ENCODE data around the gene LDLRAD4.

LDLRAD4 gene

DNA sequence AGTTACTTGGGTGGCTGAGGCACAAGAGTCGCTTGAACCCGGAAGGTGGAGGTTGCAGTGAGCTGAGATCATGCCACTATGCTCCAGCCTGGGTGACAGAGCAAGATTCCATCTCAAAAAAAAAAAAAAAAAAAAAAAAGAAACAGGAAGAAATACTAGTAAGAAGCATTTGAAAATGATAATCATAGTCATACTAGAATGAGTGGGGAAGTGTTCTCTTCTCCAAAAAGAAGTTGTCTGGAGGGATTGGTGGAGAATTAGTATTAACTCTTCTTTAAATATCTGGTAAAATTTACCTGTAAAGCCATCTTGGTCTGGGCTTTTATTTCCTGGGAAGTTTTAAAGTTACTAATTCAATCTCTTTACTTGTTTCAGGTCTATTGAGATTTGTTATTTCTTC is 376.0 kb downstream of the LDLRAD4 start:
- Histone ChIP-seq H3K4me1 (ENCODE audit: control insufficient read depth in 2 of 2, insufficient read depth in 1 of 2, low read depth in 1 of 2, low read length in 2 of 2) (no peaks in the 10 kb centered on the region), H2BK15ac (ENCODE audit: low read length) (no peak overlapping the region), H3K27ac (replicated peaks; ENCODE audit: low read length) (no peak overlapping the region), H3K14ac (ENCODE audit: low read length) (no peak overlapping the region), H4K8ac (ENCODE audit: low read depth, low read length) (no peak overlapping the region), H3K4me2 (ENCODE audit: insufficient read depth, low read length, poor library complexity, severe bottlenecking) (no peak overlapping the region), H3K23ac (ENCODE audit: low read depth, low read length, poor library complexity) (no peak overlapping the region), H2BK120ac (ENCODE audit: low read depth, low read length) (no peak overlapping the region), H3K9me3 (replicated peaks in 1 of 2; ENCODE audit: control insufficient read depth in 2 of 2, insufficient read depth in 1 of 2, low read depth in 1 of 2, low read length in 2 of 2) (peaks cover 0 to 5% of the 10 kb centered on the region in 2 donors), H3K4me3 (ENCODE audit: low read length in 2 of 2) (no peak overlapping the region), H3K27me3 (ENCODE audit: control insufficient read depth in 3 of 3, insufficient read depth in 3 of 3, low read depth in 1 of 3, low read length in 3 of 3) (no peaks in the 10 kb centered on the region), H3K79me1 (ENCODE audit: low read depth, low read length) (no peaks in the 10 kb centered on the region), H2BK5ac (ENCODE audit: low read length) (no peak overlapping the region), H3K18ac (ENCODE audit: low read length) (no peak overlapping the region), H3K36me3 (replicated peaks in 1 of 2; ENCODE audit: control insufficient read depth in 2 of 2, insufficient read depth in 2 of 2, low read length in 2 of 2) (no peaks in the 10 kb centered on the region), H2AFZ (ENCODE audit: low read length) (no peak overlapping the region), H3K9ac (ENCODE audit: low read depth, low read length, poor library complexity) (no peak overlapping the region), H2AK5ac (ENCODE audit: low read depth, low read length) (no peak overlapping the region), H3K4ac (ENCODE audit: low read length) (no peak overlapping the region), H2BK12ac (ENCODE audit: low read length) (no peak overlapping the region), H4K91ac (ENCODE audit: low read depth, low read length, poor library complexity) (no peak overlapping the region)
- no CpG with 5 or more reads among the region's 2 CpGs for WGBS, 2 donors (ENCODE audit: extremely low coverage in 2 of 2, insufficient read length in 2 of 2, insufficient replicate concordance in 1 of 2)
- no peak for DNase-seq (ENCODE audit: low spot score)

DNA sequence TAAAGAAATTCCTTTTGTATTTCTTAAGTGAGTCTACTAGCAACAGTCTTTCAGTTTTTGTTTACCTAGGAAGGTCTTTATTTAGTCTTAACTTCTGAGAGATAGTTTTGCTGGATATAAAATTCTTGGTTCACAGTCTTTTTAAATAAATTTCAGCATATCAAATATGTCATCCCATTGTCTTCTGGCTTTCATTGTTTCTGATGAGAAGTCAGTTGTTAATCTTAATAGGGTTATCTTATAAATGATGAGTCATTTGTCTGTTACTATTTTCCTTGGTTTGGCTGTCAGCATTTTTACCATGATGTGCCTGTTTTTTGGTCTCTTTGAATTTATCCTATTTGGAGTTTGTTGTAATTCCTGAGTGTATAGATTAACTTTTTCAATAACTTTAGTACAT is 378.5 kb downstream of the LDLRAD4 start:
- Histone ChIP-seq H3K14ac (ENCODE audit: low read length) (no peak overlapping the region), H2AFZ (ENCODE audit: low read length) (no peak overlapping the region), H3K18ac (ENCODE audit: low read length) (no peak overlapping the region), H3K4ac (ENCODE audit: low read length) (no peak overlapping the region), H2AK5ac (ENCODE audit: low read depth, low read length) (no peak overlapping the region), H3K9ac (ENCODE audit: low read depth, low read length, poor library complexity) (no peak overlapping the region), H3K4me3 (ENCODE audit: low read length in 2 of 2) (no peak overlapping the region), H2BK5ac (ENCODE audit: low read length) (no peak overlapping the region), H3K36me3 (replicated peaks in 1 of 2; ENCODE audit: control insufficient read depth in 2 of 2, insufficient read depth in 2 of 2, low read length in 2 of 2) (no peaks in the 10 kb centered on the region), H3K27ac (replicated peaks; ENCODE audit: low read length) (no peak overlapping the region), H4K91ac (ENCODE audit: low read depth, low read length, poor library complexity) (no peak overlapping the region), H3K4me2 (ENCODE audit: insufficient read depth, low read length, poor library complexity, severe bottlenecking) (no peak overlapping the region), H3K4me1 (ENCODE audit: control insufficient read depth in 2 of 2, insufficient read depth in 1 of 2, low read depth in 1 of 2, low read length in 2 of 2) (no peaks in the 10 kb centered on the region), H3K9me3 (replicated peaks in 1 of 2; ENCODE audit: control insufficient read depth in 2 of 2, insufficient read depth in 1 of 2, low read depth in 1 of 2, low read length in 2 of 2) (peaks cover 0 to 3% of the 10 kb centered on the region in 2 donors), H2BK15ac (ENCODE audit: low read length) (no peak overlapping the region), H3K27me3 (ENCODE audit: control insufficient read depth in 3 of 3, insufficient read depth in 3 of 3, low read depth in 1 of 3, low read length in 3 of 3) (no peaks in the 10 kb centered on the region), H3K79me1 (ENCODE audit: low read depth, low read length) (no peaks in the 10 kb centered on the region), H3K23ac (ENCODE audit: low read depth, low read length, poor library complexity) (no peak overlapping the region), H2BK12ac (ENCODE audit: low read length) (no peak overlapping the region), H2BK120ac (ENCODE audit: low read depth, low read length) (no peak overlapping the region), H4K8ac (ENCODE audit: low read depth, low read length) (no peak overlapping the region)
- DNase-seq (ENCODE audit: low spot score): no peak

DNA sequence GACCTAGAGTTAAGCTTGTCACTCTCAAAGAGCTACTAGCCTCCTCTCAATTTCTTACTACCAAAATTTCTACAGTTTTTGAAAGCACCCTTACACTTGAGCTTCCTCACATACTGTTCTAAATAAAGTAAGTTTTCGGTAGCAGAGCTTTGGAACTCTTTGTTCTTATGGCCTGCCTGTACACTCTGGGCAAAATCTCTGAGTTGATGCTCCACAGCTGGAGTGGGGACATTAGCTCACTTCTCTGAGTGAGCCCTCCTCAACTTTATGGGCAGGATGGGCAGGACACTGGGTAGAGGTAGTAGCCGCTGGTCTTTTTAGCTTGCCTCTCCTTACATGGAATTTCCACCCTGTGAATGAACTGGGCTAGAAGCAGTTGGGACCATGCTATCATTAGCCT is 380.0 kb downstream of the LDLRAD4 start:
- peaks cover 0 to 1% of the 10 kb centered on the region in 2 donors for H3K4me1 ChIP-seq (ENCODE audit: control insufficient read depth in 2 of 2, insufficient read depth in 1 of 2, low read depth in 1 of 2, low read length in 2 of 2)
- no peak for DNase-seq (ENCODE audit: low spot score)
- no peaks in the 10 kb centered on the region for H3K27me3 ChIP-seq (ENCODE audit: control insufficient read depth in 3 of 3, insufficient read depth in 3 of 3, low read depth in 1 of 3, low read length in 3 of 3)
- H3K9me3 ChIP-seq (replicated peaks in 1 of 2; ENCODE audit: control insufficient read depth in 2 of 2, insufficient read depth in 1 of 2, low read depth in 1 of 2, low read length in 2 of 2): peaks cover 0 to 3% of the 10 kb centered on the region in 2 donors
- H3K4me2 ChIP-seq (ENCODE audit: insufficient read depth, low read length, poor library complexity, severe bottlenecking): no peak overlapping the region
- no peak overlapping the region for H3K9ac ChIP-seq (ENCODE audit: low read depth, low read length, poor library complexity)
- H2AFZ ChIP-seq (ENCODE audit: low read length): no peak overlapping the region
- H3K36me3 ChIP-seq (replicated peaks in 1 of 2; ENCODE audit: control insufficient read depth in 2 of 2, insufficient read depth in 2 of 2, low read length in 2 of 2): no peaks in the 10 kb centered on the region
- no peak overlapping the region for H3K14ac ChIP-seq (ENCODE audit: low read length)
- no peak overlapping the region for H2BK12ac ChIP-seq (ENCODE audit: low read length)
- no peak overlapping the region for H3K23ac ChIP-seq (ENCODE audit: low read depth, low read length, poor library complexity)
- no peak overlapping the region for H2BK5ac ChIP-seq (ENCODE audit: low read length)
- no peaks in the 10 kb centered on the region for H3K79me1 ChIP-seq (ENCODE audit: low read depth, low read length)
- H2BK15ac ChIP-seq (ENCODE audit: low read length): no peak overlapping the region
- no CpG with 5 or more reads among the region's 2 CpGs for WGBS, 2 donors (ENCODE audit: extremely low coverage in 2 of 2, insufficient read length in 2 of 2, insufficient replicate concordance in 1 of 2)
- H2BK120ac ChIP-seq (ENCODE audit: low read depth, low read length): no peak overlapping the region
- H4K91ac ChIP-seq (ENCODE audit: low read depth, low read length, poor library complexity): no peak overlapping the region
- no peak overlapping the region for H3K4ac ChIP-seq (ENCODE audit: low read length)
- H2AK5ac ChIP-seq (ENCODE audit: low read depth, low read length): no peak overlapping the region
- H4K8ac ChIP-seq (ENCODE audit: low read depth, low read length): no peak overlapping the region
- H3K4me3 ChIP-seq (ENCODE audit: low read length in 2 of 2): no peak overlapping the region
- no peak overlapping the region for H3K27ac ChIP-seq (replicated peaks; ENCODE audit: low read length)
- H3K18ac ChIP-seq (ENCODE audit: low read length): no peak overlapping the region

DNA sequence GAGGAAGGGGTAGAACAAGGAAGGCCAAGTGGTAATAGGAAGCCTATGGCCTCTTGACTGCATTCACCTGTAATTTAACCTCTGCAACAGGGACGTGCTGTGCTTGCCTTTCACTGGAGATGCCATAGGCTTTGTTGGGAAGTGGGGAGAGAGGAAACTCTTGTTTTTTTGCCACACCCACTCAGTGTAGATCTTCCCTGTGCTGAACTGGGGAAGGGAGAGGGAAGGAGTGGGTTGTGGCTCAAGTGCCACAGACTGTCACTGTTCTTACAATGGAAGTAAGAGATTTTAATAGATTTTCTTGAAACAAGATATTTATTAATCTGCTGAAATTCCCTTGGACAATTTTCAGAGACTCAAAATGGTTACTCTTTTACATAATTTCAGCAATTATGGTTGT is 380.5 kb downstream of the LDLRAD4 start:
- Histone ChIP-seq H2AK5ac (ENCODE audit: low read depth, low read length) (no peak overlapping the region), H2BK15ac (ENCODE audit: low read length) (no peak overlapping the region), H3K9ac (ENCODE audit: low read depth, low read length, poor library complexity) (no peak overlapping the region), H3K79me1 (ENCODE audit: low read depth, low read length) (no peaks in the 10 kb centered on the region), H3K9me3 (replicated peaks in 1 of 2; ENCODE audit: control insufficient read depth in 2 of 2, insufficient read depth in 1 of 2, low read depth in 1 of 2, low read length in 2 of 2) (peaks cover 0 to 3% of the 10 kb centered on the region in 2 donors), H2BK5ac (ENCODE audit: low read length) (no peak overlapping the region), H3K23ac (ENCODE audit: low read depth, low read length, poor library complexity) (no peak overlapping the region), H3K18ac (ENCODE audit: low read length) (no peak overlapping the region), H4K8ac (ENCODE audit: low read depth, low read length) (no peak overlapping the region), H3K4me3 (ENCODE audit: low read length in 2 of 2) (no peak overlapping the region), H3K4ac (ENCODE audit: low read length) (no peak overlapping the region), H3K27ac (replicated peaks; ENCODE audit: low read length) (no peak overlapping the region), H2AFZ (ENCODE audit: low read length) (no peak overlapping the region), H3K4me2 (ENCODE audit: insufficient read depth, low read length, poor library complexity, severe bottlenecking) (no peak overlapping the region), H3K36me3 (replicated peaks in 1 of 2; ENCODE audit: control insufficient read depth in 2 of 2, insufficient read depth in 2 of 2, low read length in 2 of 2) (no peaks in the 10 kb centered on the region), H3K4me1 (ENCODE audit: control insufficient read depth in 2 of 2, insufficient read depth in 1 of 2, low read depth in 1 of 2, low read length in 2 of 2) (peaks cover 0 to 2% of the 10 kb centered on the region in 2 donors), H3K27me3 (ENCODE audit: control insufficient read depth in 3 of 3, insufficient read depth in 3 of 3, low read depth in 1 of 3, low read length in 3 of 3) (no peaks in the 10 kb centered on the region), H2BK120ac (ENCODE audit: low read depth, low read length) (no peak overlapping the region), H2BK12ac (ENCODE audit: low read length) (no peak overlapping the region), H3K14ac (ENCODE audit: low read length) (no peak overlapping the region), H4K91ac (ENCODE audit: low read depth, low read length, poor library complexity) (no peak overlapping the region)
- DNase-seq (ENCODE audit: low spot score): no peak
- no CpG with 5 or more reads among the region's 1 CpG for WGBS, 2 donors (ENCODE audit: extremely low coverage in 2 of 2, insufficient read length in 2 of 2, insufficient replicate concordance in 1 of 2)
